ENCODE measurements around the gene LLPH. TPM values are rescaled to one million over a fixed set of nuclear protein-coding genes. Genes with fewer than 3 reads are reported as not detected.

The LLPH gene
- 26.5 to 31.5 TPM (median 29.7 TPM) in 3 replicates for total RNA-seq (2021)
- percentile 92 among the genes with signal in this experiment for Bru-seq, nascent RNA
- long read RNA-seq, experiment 1, full-length matches to known transcripts, result 100 of 104 reads
- long read RNA-seq, experiment 1, partial matches to known transcripts, result 0 of 104 reads
- long read RNA-seq, experiment 1, other reads (novel, unspliced or antisense), result 4 of 104 reads
- long read RNA-seq, experiment 2, full-length matches to known transcripts, result 30 of 42 reads
- long read RNA-seq, experiment 2, partial matches to known transcripts, result 0 of 42 reads
- long read RNA-seq, experiment 2, other reads (novel, unspliced or antisense), result 12 of 42 reads
- long read RNA-seq, experiment 3, full-length matches to known transcripts, result 124 of 127 reads
- long read RNA-seq, experiment 3, partial matches to known transcripts, result 1 of 127 reads
- long read RNA-seq, experiment 3, other reads (novel, unspliced or antisense), result 2 of 127 reads

- peak; percentile 90 for ATAC-seq
These were observed at the start of gene LLPH for GRCh38 chr12:66130267-66131066. Gene LLPH, minus strand, starts transcription at chr12:66130750. Its CDS starts 1,644 bp downstream, at chr12:66129106.

More at GRCh38 chr12:66130267-66131066, at the start of gene LLPH:
- Mint-ChIP-seq H3K36me3 (peaks cover 27% of the 10 kb centered on the region), H3K27me3 (ENCODE audit: low read depth) (no peaks in the 10 kb centered on the region), H3K9me3 (no peaks in the 10 kb centered on the region), H3K27ac (peak within 1 kb of the TSS; percentile 25), H3K4me3 (peak within 1 kb of the TSS; percentile 98), H3K4me1 (peaks cover 31% of the 10 kb centered on the region)
- POLR2A ChIA-PET, result interaction anchor here (0.6 to 1.6 kb wide), 4 partner anchors 9 to 164 kb away, joined by 4 to 7 read pairs (median 6); partner anchors contain the start of gene TMBIM4
- no peak for TF ChIP-seq ZNF671 (CRISPR knock-in tag; IDR thresholded peaks at IDR 0.05)
- TF ChIP-seq ATF6 (CRISPR knock-in tag; IDR thresholded peaks at IDR 0.05), result no peak
- no peak for TF ChIP-seq CTCF (IDR thresholded peaks at IDR 0.05)
- TF ChIP-seq MXD4 (CRISPR knock-in tag; IDR thresholded peaks at IDR 0.05; ENCODE audit: borderline replicate concordance), result no peak
- peak; percentile 48 for TF ChIP-seq MAX (CRISPR knock-in tag; IDR thresholded peaks at IDR 0.05)
- TF ChIP-seq ATF2 (CRISPR knock-in tag; IDR thresholded peaks at IDR 0.05; ENCODE audit: borderline replicate concordance, low read depth), result no peak
- TF ChIP-seq ZNF416 (CRISPR knock-in tag; IDR thresholded peaks at IDR 0.05), result no peak
- peak; percentile 71; the same call in 1 of the 2 replicates for TF ChIP-seq MYBL2 (CRISPR knock-in tag; IDR thresholded peaks at IDR 0.05)
- TF ChIP-seq ZNF121 (CRISPR knock-in tag; IDR thresholded peaks at IDR 0.05), result peak; percentile 98
- no peak for TF ChIP-seq HMGA2 (CRISPR knock-in tag; IDR thresholded peaks at IDR 0.05)
- TF ChIP-seq HMGXB4 (CRISPR knock-in tag; IDR thresholded peaks at IDR 0.05), result peak; percentile 29; the same call in 1 of the 2 replicates
- peak; percentile 90 for TF ChIP-seq ETV6 (CRISPR knock-in tag; IDR thresholded peaks at IDR 0.05)
- TF ChIP-seq GABPB1 (CRISPR knock-in tag; IDR thresholded peaks at IDR 0.05), result peak; percentile 74
- TF ChIP-seq ZBTB43 (CRISPR knock-in tag; IDR thresholded peaks at IDR 0.05), result peak; percentile 85
- TF ChIP-seq JAZF1 (CRISPR knock-in tag; IDR thresholded peaks at IDR 0.05), result no peak
- no peak; the same call in 1 of the 2 replicates for TF ChIP-seq TEAD1 (CRISPR knock-in tag; IDR thresholded peaks at IDR 0.05)
- no peak for TF ChIP-seq NR3C1 (CRISPR knock-in tag; conservative IDR thresholded peaks at IDR 0.05; ENCODE audit: low read depth)
- peak; percentile 55; the same call in 1 of the 2 replicates for TF ChIP-seq E2F5 (CRISPR knock-in tag; IDR thresholded peaks at IDR 0.05)
- TF ChIP-seq SP1 (CRISPR knock-in tag; conservative IDR thresholded peaks at IDR 0.05), result peak; percentile 67
- TF ChIP-seq NFATC4 (CRISPR knock-in tag; IDR thresholded peaks at IDR 0.05), result no peak
- TF ChIP-seq FOXP4 (CRISPR knock-in tag; IDR thresholded peaks at IDR 0.05), result 0 out of 2 replicates have a peak, but pooled peaks have one; percentile 41
- no peak for TF ChIP-seq ZNF317 (CRISPR knock-in tag; IDR thresholded peaks at IDR 0.05; ENCODE audit: borderline replicate concordance, low read depth)
- peak; percentile 86 for DNase-seq (ENCODE audit: low spot score)
- CTCF ChIA-PET, result interaction anchor here (0.6 to 1.8 kb wide), 8 partner anchors 10 to 574 kb away, joined by 3 to 13 read pairs (median 4); partner anchors contain the start of gene TMBIM4

All from WTC11 (cell line).